IPS-15b (cell line): Measurements from ENCODE around the gene PDE7B.

Experiments
- H3K27me3 ChIP-seq: one replicate; pipeline ENCODE4 v1.6.1; 2013; ENCODE audit warnings: low read length; ENCODE audit not compliant: control insufficient read depth, insufficient read depth
- H3K36me3 ChIP-seq: one replicate; pipeline ENCODE4 v1.6.1; 2013; ENCODE audit warnings: low read length; ENCODE audit not compliant: control insufficient read depth, insufficient read depth
- H3K4me1 ChIP-seq: one replicate; pipeline ENCODE4 v1.6.1; 2013; ENCODE audit warnings: mild to moderate bottlenecking, low read length; ENCODE audit not compliant: control insufficient read depth, insufficient read depth
- H3K4me3 ChIP-seq: one replicate; pipeline ENCODE4 v1.5.1; 2013; ENCODE audit warnings: low read depth, low read length
- H3K9ac ChIP-seq: one replicate; pipeline ENCODE4 v1.6.1; 2013; ENCODE audit warnings: low read depth, mild to moderate bottlenecking, low read length
- H3K9me3 ChIP-seq: one replicate; pipeline ENCODE4 v1.6.1; 2013; ENCODE audit warnings: mild to moderate bottlenecking, low read length; ENCODE audit not compliant: control insufficient read depth, insufficient read depth

PDE7B gene

GRCh38 chr6:136022224-136022874 lies 170.8 kb downstream of the PDE7B start:
- H3K9me3 ChIP-seq, result no peaks in the 10 kb centered on the region
- no peak overlapping the region for H3K4me3 ChIP-seq
- H3K36me3 ChIP-seq, result no peaks in the 10 kb centered on the region
- H3K9ac ChIP-seq, result no peak overlapping the region
- no peaks in the 10 kb centered on the region for H3K4me1 ChIP-seq
- H3K27me3 ChIP-seq, result no peaks in the 10 kb centered on the region

- H3K9me3 ChIP-seq, result no peaks in the 10 kb centered on the region
- H3K4me3 ChIP-seq, result no peak overlapping the region
- no peaks in the 10 kb centered on the region for H3K4me1 ChIP-seq
- no peaks in the 10 kb centered on the region for H3K27me3 ChIP-seq
- H3K9ac ChIP-seq, result no peak overlapping the region
- H3K36me3 ChIP-seq, result no peaks in the 10 kb centered on the region
Measured at GRCh38 chr6:136024711-136025110, 173.2 kb downstream of the PDE7B start.

- Histone ChIP-seq H3K4me3 (no peak overlapping the region), H3K36me3 (no peaks in the 10 kb centered on the region), H3K27me3 (no peaks in the 10 kb centered on the region), H3K9ac (no peak overlapping the region), H3K9me3 (no peaks in the 10 kb centered on the region), H3K4me1 (no peaks in the 10 kb centered on the region)
Measured at GRCh38 chr6:136025736-136026135, 174.2 kb downstream of the PDE7B start.

GRCh38 chr6:136030131-136030530 lies 178.6 kb downstream of the PDE7B start:
- Histone ChIP-seq H3K4me3 (no peak overlapping the region), H3K9me3 (no peaks in the 10 kb centered on the region), H3K27me3 (no peaks in the 10 kb centered on the region), H3K4me1 (no peaks in the 10 kb centered on the region), H3K36me3 (no peaks in the 10 kb centered on the region), H3K9ac (no peak overlapping the region)

- H3K4me3 ChIP-seq, result no peak overlapping the region
- no peaks in the 10 kb centered on the region for H3K4me1 ChIP-seq
- H3K9ac ChIP-seq, result no peak overlapping the region
- H3K9me3 ChIP-seq, result no peaks in the 10 kb centered on the region
- no peaks in the 10 kb centered on the region for H3K27me3 ChIP-seq
- no peaks in the 10 kb centered on the region for H3K36me3 ChIP-seq
Measured at GRCh38 chr6:136031982-136032381, 180.5 kb downstream of the PDE7B start.

- Histone ChIP-seq H3K9ac (no peak overlapping the region), H3K4me1 (peaks cover 4% of the 10 kb centered on the region), H3K27me3 (no peaks in the 10 kb centered on the region), H3K36me3 (no peaks in the 10 kb centered on the region), H3K9me3 (no peaks in the 10 kb centered on the region), H3K4me3 (no peak overlapping the region)
Measured at GRCh38 chr6:136033416-136033815, 181.9 kb downstream of the PDE7B start.

GRCh38 chr6:136034422-136034821 lies 182.9 kb downstream of the PDE7B start:
- Histone ChIP-seq H3K4me3 (no peak overlapping the region), H3K9ac (no peak overlapping the region), H3K4me1 (peaks cover 4% of the 10 kb centered on the region), H3K27me3 (no peaks in the 10 kb centered on the region), H3K36me3 (no peaks in the 10 kb centered on the region), H3K9me3 (no peaks in the 10 kb centered on the region)

GRCh38 chr6:136035378-136036070 lies 184.0 kb downstream of the PDE7B start:
- no peak overlapping the region for H3K9ac ChIP-seq
- H3K27me3 ChIP-seq, result no peaks in the 10 kb centered on the region
- no peaks in the 10 kb centered on the region for H3K36me3 ChIP-seq
- H3K4me1 ChIP-seq, result peaks cover 4% of the 10 kb centered on the region
- H3K9me3 ChIP-seq, result no peaks in the 10 kb centered on the region
- H3K4me3 ChIP-seq, result no peak overlapping the region

- H3K4me3 ChIP-seq, result no peak overlapping the region
- H3K9ac ChIP-seq, result no peak overlapping the region
- peaks cover 4% of the 10 kb centered on the region for H3K4me1 ChIP-seq
- no peaks in the 10 kb centered on the region for H3K27me3 ChIP-seq
- H3K36me3 ChIP-seq, result no peaks in the 10 kb centered on the region
- no peaks in the 10 kb centered on the region for H3K9me3 ChIP-seq
Measured at GRCh38 chr6:136036071-136036380, 184.5 kb downstream of the PDE7B start.

- Histone ChIP-seq H3K4me1 (peaks cover 4% of the 10 kb centered on the region), H3K9me3 (no peaks in the 10 kb centered on the region), H3K4me3 (no peak overlapping the region), H3K36me3 (no peaks in the 10 kb centered on the region), H3K9ac (no peak overlapping the region), H3K27me3 (no peaks in the 10 kb centered on the region)
Measured at GRCh38 chr6:136036601-136037000, 185.1 kb downstream of the PDE7B start.

GRCh38 chr6:136037242-136037875 lies 185.9 kb downstream of the PDE7B start:
- Histone ChIP-seq H3K27me3 (no peaks in the 10 kb centered on the region), H3K9me3 (no peaks in the 10 kb centered on the region), H3K4me3 (no peak overlapping the region), H3K4me1 (peaks cover 4% of the 10 kb centered on the region), H3K36me3 (no peaks in the 10 kb centered on the region), H3K9ac (no peak overlapping the region)

- Histone ChIP-seq H3K27me3 (no peaks in the 10 kb centered on the region), H3K9ac (no peak overlapping the region), H3K4me3 (no peak overlapping the region), H3K4me1 (peaks cover 4% of the 10 kb centered on the region), H3K9me3 (no peaks in the 10 kb centered on the region), H3K36me3 (no peaks in the 10 kb centered on the region)
Measured at GRCh38 chr6:136037876-136038460, 186.5 kb downstream of the PDE7B start.
